Measurements from ENCODE around the gene KNDC1.

KNDC1 gene

DNA sequence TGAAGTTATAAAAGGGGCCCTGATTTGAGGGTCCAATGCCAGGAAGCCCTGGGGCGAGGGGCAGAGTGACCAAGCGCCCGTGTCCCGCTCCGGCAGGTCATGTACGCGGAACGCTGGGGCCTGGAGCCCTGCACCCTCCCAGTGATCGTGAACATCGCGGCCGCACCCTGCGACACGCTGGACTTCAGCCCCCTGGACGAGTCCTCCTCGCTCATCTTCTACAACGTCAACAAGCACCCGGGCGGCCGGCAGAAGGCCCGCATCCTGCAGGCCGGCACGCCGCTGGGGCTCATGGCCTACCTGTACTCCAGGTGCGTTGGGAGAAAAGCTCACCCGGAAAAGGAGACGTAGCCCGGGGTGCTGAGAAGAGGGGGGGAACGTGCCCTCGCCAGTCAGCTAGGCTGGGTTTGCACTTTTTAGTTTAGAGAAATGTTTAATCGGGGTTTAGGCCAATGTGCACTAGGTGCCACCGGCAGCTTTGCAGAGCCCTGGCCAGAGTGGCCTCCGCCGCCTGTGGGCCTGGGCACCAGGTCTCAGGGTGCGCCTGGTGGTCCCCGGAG lies 47.1 kb downstream of the KNDC1 start:
- TF ChIP-seq, protein P1, sequence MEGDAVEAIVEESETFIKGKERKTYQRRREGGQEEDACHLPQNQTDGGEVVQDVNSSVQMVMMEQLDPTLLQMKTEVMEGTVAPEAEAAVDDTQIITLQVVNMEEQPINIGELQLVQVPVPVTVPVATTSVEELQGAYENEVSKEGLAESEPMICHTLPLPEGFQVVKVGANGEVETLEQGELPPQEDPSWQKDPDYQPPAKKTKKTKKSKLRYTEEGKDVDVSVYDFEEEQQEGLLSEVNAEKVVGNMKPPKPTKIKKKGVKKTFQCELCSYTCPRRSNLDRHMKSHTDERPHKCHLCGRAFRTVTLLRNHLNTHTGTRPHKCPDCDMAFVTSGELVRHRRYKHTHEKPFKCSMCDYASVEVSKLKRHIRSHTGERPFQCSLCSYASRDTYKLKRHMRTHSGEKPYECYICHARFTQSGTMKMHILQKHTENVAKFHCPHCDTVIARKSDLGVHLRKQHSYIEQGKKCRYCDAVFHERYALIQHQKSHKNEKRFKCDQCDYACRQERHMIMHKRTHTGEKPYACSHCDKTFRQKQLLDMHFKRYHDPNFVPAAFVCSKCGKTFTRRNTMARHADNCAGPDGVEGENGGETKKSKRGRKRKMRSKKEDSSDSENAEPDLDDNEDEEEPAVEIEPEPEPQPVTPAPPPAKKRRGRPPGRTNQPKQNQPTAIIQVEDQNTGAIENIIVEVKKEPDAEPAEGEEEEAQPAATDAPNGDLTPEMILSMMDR (IDR thresholded peaks at IDR 0.05; ENCODE audit: low read length, missing control alignments), result no peak
- DNase-seq (ENCODE audit: low read depth), result no peak
- H3K4me3 ChIP-seq (replicated peaks; ENCODE audit: low read depth, low read length), result no peak overlapping the region

DNA sequence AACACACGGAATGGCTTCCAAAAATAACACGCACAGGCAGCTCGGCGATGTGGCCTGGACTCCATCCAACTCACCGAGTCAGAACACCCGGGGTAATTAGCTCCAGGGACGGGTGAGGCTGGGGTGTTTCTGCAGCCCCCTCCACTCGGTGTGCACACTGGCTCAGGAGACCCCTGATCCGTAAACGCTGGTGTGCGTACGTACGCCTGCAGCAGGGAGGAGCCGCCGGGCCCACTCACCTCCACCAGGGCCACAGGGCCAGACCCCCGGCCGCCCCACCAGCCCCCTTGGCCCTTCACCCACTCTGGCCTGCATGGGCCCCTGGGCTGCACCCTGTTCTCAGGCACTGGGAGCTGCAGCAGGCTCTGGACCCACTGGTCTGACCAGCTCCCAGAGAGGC lies 47.6 kb downstream of the KNDC1 start:
- no peak overlapping the region for H3K4me3 ChIP-seq (replicated peaks; ENCODE audit: low read depth, low read length)
- TF ChIP-seq, protein P1 (IDR thresholded peaks at IDR 0.05; ENCODE audit: low read length, missing control alignments), result no peak
- DNase-seq (ENCODE audit: low read depth), result no peak

DNA sequence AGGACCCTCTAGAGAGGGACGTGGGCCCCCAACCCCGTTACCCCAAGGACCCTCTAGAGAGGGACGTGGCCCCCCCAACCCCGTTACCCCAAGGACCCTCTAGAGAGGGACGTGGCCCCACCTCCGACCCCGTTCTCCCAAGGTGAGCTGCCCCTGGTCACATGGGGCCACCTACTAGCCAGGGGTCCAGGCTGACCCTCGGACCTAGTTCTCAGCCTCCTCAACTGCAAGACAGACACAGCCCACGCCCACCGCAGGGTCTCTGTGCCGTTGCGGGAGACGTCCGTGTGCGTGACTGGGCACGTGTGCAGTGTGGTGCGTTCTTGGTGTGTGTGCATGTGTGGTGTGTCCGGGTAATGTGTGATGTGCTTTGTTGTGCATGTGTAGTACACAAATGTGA lies 48.4 kb downstream of the KNDC1 start:
- H3K4me3 ChIP-seq (replicated peaks; ENCODE audit: low read depth, low read length), result no peak overlapping the region
- TF ChIP-seq, protein P1 (IDR thresholded peaks at IDR 0.05; ENCODE audit: low read length, missing control alignments), result no peak
- no peak for DNase-seq (ENCODE audit: low read depth)

DNA sequence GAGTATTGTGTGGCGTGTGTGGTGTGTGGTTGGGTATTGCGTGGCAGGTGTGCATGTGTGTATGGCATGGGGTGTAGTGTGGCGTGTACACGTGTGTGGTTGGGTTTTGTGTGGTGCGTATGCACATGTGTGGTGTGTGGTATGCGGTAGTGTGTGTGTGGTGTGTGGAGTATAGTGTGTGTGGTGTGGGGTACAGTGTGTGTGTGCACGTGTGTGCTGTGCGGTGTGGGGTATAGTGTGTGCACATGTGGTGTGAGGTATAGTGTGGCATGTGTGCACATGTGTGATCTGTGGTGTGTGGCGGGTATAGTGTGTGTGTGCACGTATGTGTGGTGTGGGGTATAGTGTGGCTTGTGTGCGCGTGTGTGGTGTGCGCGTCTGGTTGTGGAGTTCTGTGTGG lies 49.1 kb downstream of the KNDC1 start:
- TF ChIP-seq, protein P1 (IDR thresholded peaks at IDR 0.05; ENCODE audit: low read length, missing control alignments), result no peak
- no peak overlapping the region for H3K4me3 ChIP-seq (replicated peaks; ENCODE audit: low read depth, low read length)
- no peak for DNase-seq (ENCODE audit: low read depth)

DNA sequence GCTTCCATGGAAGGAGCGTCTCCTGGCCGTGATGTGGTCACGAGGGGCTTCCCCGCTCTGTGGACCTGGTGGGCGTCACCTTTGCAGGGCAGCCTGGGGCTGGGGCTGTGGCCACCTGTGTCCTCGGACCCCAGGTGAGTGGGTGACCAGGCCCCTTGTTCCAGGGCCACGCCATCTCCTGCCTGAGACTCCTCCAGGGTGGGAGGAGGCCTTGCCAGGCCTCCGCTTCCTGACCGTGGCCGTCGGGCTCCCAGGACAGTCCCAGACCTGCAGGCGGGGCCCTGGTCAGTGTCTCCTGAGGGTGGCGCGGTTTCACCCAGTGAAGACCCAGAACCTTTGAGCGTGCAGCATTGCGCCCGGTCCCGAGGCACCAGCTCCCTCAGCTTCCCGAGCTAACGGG lies 49.6 kb downstream of the KNDC1 start:
- TF ChIP-seq, protein P1 (IDR thresholded peaks at IDR 0.05; ENCODE audit: low read length, missing control alignments), result no peak
- no peak overlapping the region for H3K4me3 ChIP-seq (replicated peaks; ENCODE audit: low read depth, low read length)
- no peak for DNase-seq (ENCODE audit: low read depth)

DNA sequence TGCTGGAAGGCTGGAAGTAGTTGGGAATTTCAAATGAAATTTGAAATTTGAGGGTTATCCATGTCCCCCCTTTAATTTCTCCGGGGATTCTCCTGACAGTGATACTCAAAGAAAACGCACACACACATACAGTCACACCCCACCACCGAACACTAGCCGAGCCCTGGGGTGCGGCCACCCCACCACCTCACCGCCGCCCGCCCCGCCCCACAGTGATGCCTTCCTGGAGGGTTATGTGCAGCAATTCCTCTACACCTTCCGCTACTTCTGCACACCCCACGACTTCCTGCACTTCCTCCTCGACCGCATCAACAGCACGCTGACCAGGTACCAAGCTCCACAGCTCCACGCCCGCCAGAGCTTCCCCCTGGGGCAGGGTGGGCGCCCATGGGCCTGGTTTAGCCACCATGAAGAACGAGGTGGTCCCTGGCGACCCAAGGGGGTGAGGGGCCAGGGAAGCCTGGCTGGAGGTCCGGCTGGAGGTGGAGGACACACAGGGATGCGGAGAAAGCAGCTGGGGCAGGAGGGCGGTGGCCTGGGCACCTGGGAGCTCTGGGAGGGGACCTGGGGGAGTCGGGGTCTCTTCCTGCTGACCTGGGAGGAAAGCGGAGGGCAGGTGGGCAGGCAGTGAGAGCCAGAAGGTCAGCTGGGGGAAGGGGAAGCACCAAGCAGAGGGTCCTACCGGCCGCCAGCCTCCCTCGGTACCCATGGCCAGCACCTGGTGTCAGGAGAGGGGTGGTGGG lies 50.5 kb downstream of the KNDC1 start:
- no peak for DNase-seq (ENCODE audit: low read depth)
- TF ChIP-seq, protein P1 (IDR thresholded peaks at IDR 0.05; ENCODE audit: low read length, missing control alignments), result no peak
- H3K4me3 ChIP-seq (replicated peaks; ENCODE audit: low read depth, low read length), result no peak overlapping the region

Data from fibroblast of pulmonary artery (primary cell).